NCI-H1092 treated with DMSO at 0.1 percent for 48 hours (cell line): ENCODE measurements around the gene SLC25A2.

ENCODE experiments used
- DNase-seq: peaks from one replicate; lab custom pipeline; 2025; lab: John Stamatoyannopoulos, UW

SLC25A2 gene

GRCh38 chr5:141313711-141314110, 9.9 kb upstream of the SLC25A2 start:
- DNase-seq = no peak

- DNase-seq = no peak
Measured at GRCh38 chr5:141306630-141307029, 2.8 kb upstream of the SLC25A2 start.

- no peak for DNase-seq
Measured at GRCh38 chr5:141298376-141298775, 5.5 kb downstream of the SLC25A2 start.

GRCh38 chr5:141272906-141273305, 30.9 kb downstream of the SLC25A2 start:
- no peak for DNase-seq

- no peak for DNase-seq
Measured at GRCh38 chr5:141269195-141269594, 34.7 kb downstream of the SLC25A2 start.

GRCh38 chr5:141261238-141261546, 42.7 kb downstream of the SLC25A2 start:
- no peak for DNase-seq

- DNase-seq = no peak
Measured at GRCh38 chr5:141260458-141261237, 43.2 kb downstream of the SLC25A2 start.

- no peak for DNase-seq
Measured at GRCh38 chr5:141258948-141259347, 44.9 kb downstream of the SLC25A2 start.

GRCh38 chr5:141258464-141258863, 45.4 kb downstream of the SLC25A2 start:
- DNase-seq = no peak
